SK-N-SH (cell line): ENCODE results near the gene ABCB1. TPM values are rescaled to one million over a fixed set of nuclear protein-coding genes. Genes with fewer than 3 reads are reported as not detected.

ENCODE experiments used
- CTCF ChIA-PET: fragments of 300-600, 350-600 bp; formaldehyde crosslinking; extraction: SDS; loops from one replicate; lab custom pipeline; 2021; lab: Yijun Ruan, JAX
- POLR2A ChIA-PET: fragments of 350-600 bp; sonication (Branson Sonifier 250); formaldehyde crosslinking; extraction: SDS; loops from one replicate; lab custom pipeline; 2020; ENCODE audit warnings: antibody characterized with exemption, inconsistent platforms; lab: Yijun Ruan, JAX
- DNase-seq: peaks from one replicate; pipeline ENCODE4 v3.0.0; 2012
- H2AFZ ChIP-seq: fragments of 200-600 bp; sonication (generic); 2 replicates; pipeline ENCODE4 v1.8.1; 2016; ENCODE audit warnings: antibody characterized with exemption, mild to moderate bottlenecking, low read depth
- H3F3A ChIP-seq: fragments of 200-600 bp; sonication (generic); replicated peaks from 2 replicates; pipeline ENCODE3; 2016; ENCODE audit warnings: antibody characterized with exemption, mild to moderate bottlenecking; ENCODE audit not compliant: insufficient read depth
- H3K27ac ChIP-seq, 2 experiments: fragments of 200-500 bp in 1 of 2; fragments of 200-600 bp in 1 of 2; sonication (Bioruptor generic) in 1 of 2; sonication (generic), shearing (Covaris generic) in 1 of 2; 2 replicates each; pipeline versions ENCODE4 v1.5.1 to v1.6.1; 2014 to 2016; ENCODE audit warnings: low read depth in 2 of 2, inconsistent platforms in 1 of 2, low read length in 1 of 2, mild to moderate bottlenecking in 1 of 2, mixed read lengths in 1 of 2
- H3K27me3 ChIP-seq: fragments of 200-600 bp; sonication (generic), shearing (Covaris generic); 2 replicates; pipeline ENCODE4 v1.6.1; 2016; ENCODE audit warnings: mixed run types; ENCODE audit not compliant: insufficient read depth
- H3K36me3 ChIP-seq, 2 experiments: fragments of 200-500 bp in 1 of 2; fragments of 200-600 bp in 1 of 2; sonication (Bioruptor generic) in 1 of 2; sonication (generic) in 1 of 2; replicated peaks in 1 of 2; 2 replicates each; pipeline versions ENCODE3 to v1.5.1; 2014 to 2016; ENCODE audit warnings: low read length in 1 of 2, mild to moderate bottlenecking in 1 of 2; ENCODE audit not compliant: insufficient read depth in 2 of 2, control insufficient read depth in 1 of 2
- H3K4me1 ChIP-seq, 2 experiments: fragments of 200-500 bp in 1 of 2; fragments of 200-600 bp in 1 of 2; sonication (Bioruptor generic) in 1 of 2; sonication (generic), shearing (Covaris generic) in 1 of 2; 2 replicates each; pipeline versions ENCODE4 v1.5.1 to v1.6.1; 2014 to 2016; ENCODE audit warnings: low read depth in 1 of 2, low read length in 1 of 2, mixed run types in 1 of 2; ENCODE audit not compliant: insufficient read depth in 2 of 2, control insufficient read depth in 1 of 2
- H3K4me2 ChIP-seq: fragments of 200-600 bp; sonication (generic), shearing (Covaris generic); 2 replicates; pipeline ENCODE4 v1.6.1; 2017; ENCODE audit warnings: mixed run types
- H3K4me3 ChIP-seq, 2 experiments: fragments of 200-500 bp in 1 of 2; fragments of 200-600 bp in 1 of 2; sonication (Bioruptor generic) in 1 of 2; sonication (generic), shearing (Covaris generic) in 1 of 2; 2 replicates each; pipeline versions ENCODE4 v1.5.1 to v1.8.1; 2014 to 2016; ENCODE audit warnings: low read depth in 2 of 2, inconsistent platforms in 1 of 2, low read length in 1 of 2, mild to moderate bottlenecking in 1 of 2, mixed read lengths in 1 of 2, moderate library complexity in 1 of 2
- H3K79me2 ChIP-seq: fragments of 200-600 bp; sonication (generic); 2 replicates; pipeline ENCODE4 v1.8.1; 2017; ENCODE audit warnings: mild to moderate bottlenecking; ENCODE audit not compliant: insufficient read depth
- H3K9ac ChIP-seq: fragments of 200-600 bp; sonication (generic); 2 replicates; pipeline ENCODE4 v1.6.1; 2017; ENCODE audit warnings: mixed run types
- H3K9me2 ChIP-seq: fragments of 200-600 bp; sonication (generic); 2 replicates; pipeline ENCODE4 v1.6.1; 2017; ENCODE audit warnings: mixed run types
- H3K9me3 ChIP-seq: fragments of 200-600 bp; sonication (generic); 2 replicates; pipeline ENCODE4 v1.6.1; 2017; ENCODE audit warnings: mixed run types, mild to moderate bottlenecking, moderate library complexity
- H4K20me1 ChIP-seq: fragments of 200-600 bp; sonication (generic); 2 replicates; pipeline ENCODE4 v1.6.1; 2017; ENCODE audit warnings: mild to moderate bottlenecking, mixed run types; ENCODE audit not compliant: insufficient read depth
- MXI1 ChIP-seq: IDR thresholded peaks from 2 replicates; pipeline ENCODE4 v1.6.1; 2012; ENCODE audit warnings: mild to moderate bottlenecking, low read depth, low read length, improper control_type of control experiment
- NRF1 ChIP-seq: IDR thresholded peaks from 2 replicates; pipeline ENCODE4 v1.6.1; 2012; ENCODE audit warnings: low read depth, mild to moderate bottlenecking, low read length
- TAF1 ChIP-seq: IDR thresholded peaks from 2 replicates; pipeline ENCODE4 v1.6.1; 2012; ENCODE audit warnings: low read depth, mild to moderate bottlenecking, low read length, moderate library complexity, borderline replicate concordance
- TEAD4 ChIP-seq: IDR thresholded peaks from 2 replicates; pipeline ENCODE4 v1.4.0; 2012; ENCODE audit warnings: mild to moderate bottlenecking, borderline replicate concordance; ENCODE audit not compliant: insufficient read depth
- USF1 ChIP-seq: IDR thresholded peaks from 2 replicates; pipeline ENCODE4 v1.4.0; 2012; ENCODE audit warnings: low read depth, borderline replicate concordance
- YY1 ChIP-seq: IDR thresholded peaks from 2 replicates; pipeline ENCODE4 v1.4.0; 2012; ENCODE audit warnings: low read depth, mild to moderate bottlenecking
- WGBS: methylation state at CpG from one replicate; pipeline ENCODE4 v1.1.6; 2017; ENCODE audit warnings: low lambda C conversion rate; 5-methylcytosine and 5-hydroxymethylcytosine counted together
- polyA plus RNA-seq, 3 experiments: library from polyadenylated mRNA; depleted of rRNA; stranded (reverse); fragments of >200 nt; gene quantifications; 2 replicates each; pipeline ENCODE4 v1.2.3, GENCODE V29; 2012
- TF ChIP-seq, protein P1 (sequence below): fragments of 150-350 bp; IDR thresholded peaks from 2 replicates; pipeline ENCODE4 v1.6.1; 2016; ENCODE audit warnings: mild to moderate bottlenecking, low read depth, low read length

ABCB1 gene
- polyA plus RNA-seq, 1 of the 3 experiments (the other 2 are of a cell fraction): 2.0 TPM

GRCh38 chr7:87456247-87456646 is 144.4 kb downstream of the ABCB1 start:
- H3K9me3 ChIP-seq: no peaks in the 10 kb centered on the region
- no peaks in the 10 kb centered on the region for H3K36me3 ChIP-seq
- H3K4me3 ChIP-seq: no peak overlapping the region
- no peak for TF ChIP-seq TAF1
- TF ChIP-seq MXI1: no peak
- no peak for TF ChIP-seq USF1
- no peak for TF ChIP-seq YY1
- no peak for TF ChIP-seq NRF1
- no peak for TF ChIP-seq TEAD4
- TF ChIP-seq, protein P1, sequence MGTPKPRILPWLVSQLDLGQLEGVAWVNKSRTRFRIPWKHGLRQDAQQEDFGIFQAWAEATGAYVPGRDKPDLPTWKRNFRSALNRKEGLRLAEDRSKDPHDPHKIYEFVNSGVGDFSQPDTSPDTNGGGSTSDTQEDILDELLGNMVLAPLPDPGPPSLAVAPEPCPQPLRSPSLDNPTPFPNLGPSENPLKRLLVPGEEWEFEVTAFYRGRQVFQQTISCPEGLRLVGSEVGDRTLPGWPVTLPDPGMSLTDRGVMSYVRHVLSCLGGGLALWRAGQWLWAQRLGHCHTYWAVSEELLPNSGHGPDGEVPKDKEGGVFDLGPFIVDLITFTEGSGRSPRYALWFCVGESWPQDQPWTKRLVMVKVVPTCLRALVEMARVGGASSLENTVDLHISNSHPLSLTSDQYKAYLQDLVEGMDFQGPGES: no peak
- H3K79me2 ChIP-seq: no peaks in the 10 kb centered on the region
- CTCF ChIA-PET: interaction anchor here (1.0 to 1.7 kb wide), 4 partner anchors 18 to 431 kb away, joined by 3 to 4 read pairs (median 4); no protein-coding TSS in a partner anchor
- H3K4me2 ChIP-seq: no peak overlapping the region
- H4K20me1 ChIP-seq: no peaks in the 10 kb centered on the region
- no peaks in the 10 kb centered on the region; the same call in 1 of the 2 replicates for H3K9me2 ChIP-seq
- H3F3A ChIP-seq: no peaks in the 10 kb centered on the region
- WGBS: 41% methylated on average over 2 of the region's 2 CpGs
- H3K27ac ChIP-seq: no peak overlapping the region
- H3K27me3 ChIP-seq: no peaks in the 10 kb centered on the region
- no peak overlapping the region for H2AFZ ChIP-seq
- H3K9ac ChIP-seq: no peak overlapping the region
- no peak for DNase-seq
- no peaks in the 10 kb centered on the region; a peak in 1 of 4 replicates for H3K4me1 ChIP-seq
- POLR2A ChIA-PET: no interaction called here

Other genes starting within 250 kb of the ABCB1 start
- gene ABCB4, start 125.2 kb downstream of the ABCB1 start, polyA plus RNA-seq (2012; rRNA removed): 0.18 and 0.42 TPM in 2 replicates
- gene RUNDC3B, start 27.5 kb upstream of the ABCB1 start, polyA plus RNA-seq (2012; rRNA removed): 0.05 and 0.10 TPM in 2 replicates